Measurements from ENCODE around the gene DDN. TPM values are rescaled to one million over a fixed set of nuclear protein-coding genes. Genes with fewer than 3 reads are reported as not detected.
A peak's percentile ranks its signal among the peaks of the same experiment; 100 is the strongest.

DDN gene
- total RNA-seq, 1 donor from 2014 or later = 6.4 TPM

GRCh38 chr12:48961331-48961730, 37.8 kb downstream of the DDN start:
- Mint-ChIP-seq H3K36me3 (ENCODE audit: unreplicated experiment) (no peaks in the 10 kb centered on the region), H3K4me3 (ENCODE audit: unreplicated experiment) (no peak overlapping the region), H3K27ac (ENCODE audit: unreplicated experiment) (no peak overlapping the region), H3K9me3 (ENCODE audit: unreplicated experiment) (no peaks in the 10 kb centered on the region), H3K27me3 (ENCODE audit: unreplicated experiment) (no peaks in the 10 kb centered on the region), H3K4me1 (ENCODE audit: low read depth, unreplicated experiment) (peaks cover under 1% of the 10 kb centered on the region)
- DNase-seq = no peak
- TF ChIP-seq CTCF (IDR thresholded peaks at IDR 0.05; ENCODE audit: partially characterized antibody, unreplicated experiment) = no peak

GRCh38 chr12:48960834-48961233, 38.3 kb downstream of the DDN start:
- H3K27ac Mint-ChIP-seq (ENCODE audit: unreplicated experiment) = no peak overlapping the region
- H3K4me3 Mint-ChIP-seq (ENCODE audit: unreplicated experiment) = no peak overlapping the region
- peaks cover 5% of the 10 kb centered on the region for H3K4me1 Mint-ChIP-seq (ENCODE audit: low read depth, unreplicated experiment)
- no peak for DNase-seq
- no peaks in the 10 kb centered on the region for H3K27me3 Mint-ChIP-seq (ENCODE audit: unreplicated experiment)
- H3K9me3 Mint-ChIP-seq (ENCODE audit: unreplicated experiment) = no peaks in the 10 kb centered on the region
- TF ChIP-seq CTCF (IDR thresholded peaks at IDR 0.05; ENCODE audit: partially characterized antibody, unreplicated experiment) = no peak
- no peaks in the 10 kb centered on the region for H3K36me3 Mint-ChIP-seq (ENCODE audit: unreplicated experiment)

- H3K4me3 Mint-ChIP-seq (ENCODE audit: unreplicated experiment) = peak overlapping the region; percentile 100
- no peak for TF ChIP-seq CTCF (IDR thresholded peaks at IDR 0.05; ENCODE audit: partially characterized antibody, unreplicated experiment)
- H3K36me3 Mint-ChIP-seq (ENCODE audit: unreplicated experiment) = no peaks in the 10 kb centered on the region
- no peaks in the 10 kb centered on the region for H3K9me3 Mint-ChIP-seq (ENCODE audit: unreplicated experiment)
- no peak overlapping the region for H3K27ac Mint-ChIP-seq (ENCODE audit: unreplicated experiment)
- H3K27me3 Mint-ChIP-seq (ENCODE audit: unreplicated experiment) = no peaks in the 10 kb centered on the region
- H3K4me1 Mint-ChIP-seq (ENCODE audit: low read depth, unreplicated experiment) = peaks cover 13% of the 10 kb centered on the region
- DNase-seq = no peak
Measured at GRCh38 chr12:48958049-48958388, 41.2 kb downstream of the DDN start.

GRCh38 chr12:48957141-48958048, 41.8 kb downstream of the DDN start, which contains the start of gene ARF3:
TSS of gene ARF3 (minus strand) at chr12:48957487. CDS start at chr12:48941095, 16,392 bp downstream.
- H3K27me3 Mint-ChIP-seq (ENCODE audit: unreplicated experiment) = no peaks in the 10 kb centered on the region
- DNase-seq = peak; percentile 97
- H3K27ac Mint-ChIP-seq (ENCODE audit: unreplicated experiment) = peak within 1 kb of the TSS; percentile 93
- no peaks in the 10 kb centered on the region for H3K36me3 Mint-ChIP-seq (ENCODE audit: unreplicated experiment)
- peaks cover 15% of the 10 kb centered on the region for H3K4me1 Mint-ChIP-seq (ENCODE audit: low read depth, unreplicated experiment)
- H3K4me3 Mint-ChIP-seq (ENCODE audit: unreplicated experiment) = peak within 1 kb of the TSS; percentile 100
- no peak for TF ChIP-seq CTCF (IDR thresholded peaks at IDR 0.05; ENCODE audit: partially characterized antibody, unreplicated experiment)
- H3K9me3 Mint-ChIP-seq (ENCODE audit: unreplicated experiment) = no peaks in the 10 kb centered on the region
